HEK293 (cell line): ENCODE measurements around the gene TMED1.

Experiments used
- FEZF1 ChIP-seq: fragments of 450-650 bp; formaldehyde crosslinking; IDR thresholded peaks from 2 replicates; pipeline ENCODE4 v1.5.1; 2016; ENCODE audit warnings: missing biosample characterization, missing genetic modification characterization
- HOXD13 ChIP-seq: sonication (generic); formaldehyde crosslinking; IDR thresholded peaks from 2 replicates; pipeline ENCODE4 v1.8.0; 2022; ENCODE audit warnings: missing genetic modification reagents, borderline replicate concordance
- SALL2 ChIP-seq: fragments of 450-650 bp; formaldehyde crosslinking; IDR thresholded peaks from 2 replicates; pipeline ENCODE4 v1.5.0; 2017; ENCODE audit warnings: missing biosample characterization, mild to moderate bottlenecking, missing genetic modification characterization, borderline replicate concordance
- SCRT2 ChIP-seq: fragments of 450-650 bp; formaldehyde crosslinking; IDR thresholded peaks from 2 replicates; pipeline ENCODE4 v1.5.1; 2016; ENCODE audit warnings: missing biosample characterization, missing genetic modification characterization
- WT1 ChIP-seq: fragments of 450-650 bp; formaldehyde crosslinking; IDR thresholded peaks from 2 replicates; pipeline ENCODE4 v1.5.1; 2016; ENCODE audit warnings: missing biosample characterization, missing genetic modification characterization
- YY2 ChIP-seq: fragments of 450-650 bp; formaldehyde crosslinking; IDR thresholded peaks from 2 replicates; pipeline ENCODE4 v1.5.1; 2016; ENCODE audit warnings: missing biosample characterization, missing genetic modification characterization
- ZBTB6 ChIP-seq: fragments of 450-650 bp; formaldehyde crosslinking; IDR thresholded peaks from 2 replicates; pipeline ENCODE4 v1.5.1; 2017; ENCODE audit warnings: missing biosample characterization, missing genetic modification characterization
- ZEB2 ChIP-seq: fragments of 450-650 bp; formaldehyde crosslinking; IDR thresholded peaks from 2 replicates; pipeline ENCODE4 v1.5.1; 2016; ENCODE audit warnings: missing biosample characterization, missing genetic modification characterization
- ZFP37 ChIP-seq: fragments of 450-650 bp; formaldehyde crosslinking; IDR thresholded peaks from 2 replicates; pipeline ENCODE4 v1.5.1; 2016; ENCODE audit warnings: missing biosample characterization, missing genetic modification characterization
- ZNF140 ChIP-seq: fragments of 450-650 bp; formaldehyde crosslinking; IDR thresholded peaks from 2 replicates; pipeline ENCODE4 v1.5.1; 2016; ENCODE audit warnings: missing biosample characterization, missing genetic modification characterization
- ZNF274 ChIP-seq, 2 experiments: fragments of 200-500 bp in 1 of 2; fragments of 450-650 bp in 1 of 2; sonication (Bioruptor generic) in 1 of 2; formaldehyde crosslinking in 1 of 2; IDR thresholded peaks; 2 replicates each; pipeline versions ENCODE4 v1.5.1 to v1.6.1; 2014 to 2016; ENCODE audit warnings: borderline replicate concordance in 1 of 2, inconsistent platforms in 1 of 2, low read length in 1 of 2, missing biosample characterization in 1 of 2, missing genetic modification characterization in 1 of 2
- ZNF341 ChIP-seq: fragments of 450-650 bp; formaldehyde crosslinking; IDR thresholded peaks from 2 replicates; pipeline ENCODE4; 2016; ENCODE audit warnings: low read depth, missing biosample characterization, missing genetic modification characterization
- ZNF394 ChIP-seq: fragments of 450-650 bp; formaldehyde crosslinking; IDR thresholded peaks from 2 replicates; pipeline ENCODE4 v1.5.1; 2016; ENCODE audit warnings: missing biosample characterization, missing genetic modification characterization, mild to moderate bottlenecking, moderate library complexity, borderline replicate concordance
- ZNF426 ChIP-seq: fragments of 450-650 bp; formaldehyde crosslinking; IDR thresholded peaks from 2 replicates; pipeline ENCODE4 v1.5.1; 2017; ENCODE audit warnings: missing biosample characterization, missing genetic modification characterization, mild to moderate bottlenecking, inconsistent platforms, moderate library complexity
- ZNF558 ChIP-seq: fragments of 450-650 bp; formaldehyde crosslinking; IDR thresholded peaks from 2 replicates; pipeline ENCODE4 v1.5.1; 2016; ENCODE audit warnings: missing biosample characterization, missing genetic modification characterization
- ZNF629 ChIP-seq: fragments of 450-650 bp; formaldehyde crosslinking; IDR thresholded peaks from 2 replicates; pipeline ENCODE4 v1.5.1; 2017; ENCODE audit warnings: missing biosample characterization, missing genetic modification characterization
- ZNF654 ChIP-seq: fragments of 450-650 bp; formaldehyde crosslinking; IDR thresholded peaks from 2 replicates; pipeline ENCODE4 v1.5.1; 2016; ENCODE audit warnings: low read depth, missing biosample characterization, missing genetic modification characterization
- ZNF692 ChIP-seq: fragments of 450-650 bp; formaldehyde crosslinking; IDR thresholded peaks from 2 replicates; pipeline ENCODE4 v1.5.1; 2016; ENCODE audit warnings: missing biosample characterization, missing genetic modification characterization
- ZNF707 ChIP-seq: fragments of 450-650 bp; formaldehyde crosslinking; IDR thresholded peaks from 2 replicates; pipeline ENCODE4 v1.5.1; 2016; ENCODE audit warnings: missing biosample characterization, missing genetic modification characterization
- ZNF776 ChIP-seq: fragments of 450-650 bp; formaldehyde crosslinking; IDR thresholded peaks from 2 replicates; pipeline ENCODE4 v1.5.0; 2017; ENCODE audit warnings: missing biosample characterization, missing genetic modification characterization, borderline replicate concordance
- ZSCAN18 ChIP-seq: fragments of 450-650 bp; formaldehyde crosslinking; IDR thresholded peaks from 2 replicates; pipeline ENCODE4 v1.5.1; 2016; ENCODE audit warnings: missing biosample characterization, missing genetic modification characterization
- ZXDB ChIP-seq: fragments of 450-650 bp; formaldehyde crosslinking; IDR thresholded peaks from 2 replicates; pipeline ENCODE4 v1.5.1; 2016; ENCODE audit warnings: missing biosample characterization, missing genetic modification characterization
- TF ChIP-seq, protein P1 (sequence below): fragments of 450-650 bp; formaldehyde crosslinking; IDR thresholded peaks from 2 replicates; pipeline ENCODE4 v1.5.1; 2016; ENCODE audit warnings: missing biosample characterization, missing genetic modification characterization, borderline replicate concordance
- TF ChIP-seq, protein P2 (sequence below): fragments of 450-650 bp; formaldehyde crosslinking; conservative IDR thresholded peaks from 2 replicates; pipeline ENCODE4 v1.5.1; 2016; ENCODE audit warnings: low read depth, missing biosample characterization, missing genetic modification characterization
- TF ChIP-seq, protein P3 (sequence below): fragments of 450-650 bp; formaldehyde crosslinking; IDR thresholded peaks from 2 replicates; pipeline ENCODE4 v1.5.1; 2016; ENCODE audit warnings: missing biosample characterization, missing genetic modification characterization, low read depth

The TMED1 gene

DNA sequence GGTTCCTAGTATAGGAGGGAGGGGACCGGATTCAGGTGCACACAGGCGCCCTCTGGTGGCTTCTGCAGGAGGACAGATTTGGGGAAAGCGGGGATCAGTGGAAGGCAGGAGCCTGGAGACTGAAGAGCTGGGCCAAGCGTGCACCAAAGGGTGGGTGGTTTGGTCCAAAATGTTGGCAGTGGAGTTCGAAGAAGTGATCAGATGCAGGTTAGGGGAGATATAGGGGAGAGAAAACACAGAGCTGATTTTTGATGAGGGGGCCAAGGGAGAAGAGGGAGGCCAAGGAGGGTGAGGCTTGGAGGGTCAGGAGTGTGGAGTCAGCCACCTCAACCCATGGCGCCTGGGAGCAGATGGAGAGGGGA is 28.5 kb upstream of the TMED1 start (continued):
- TF ChIP-seq, protein P1, sequence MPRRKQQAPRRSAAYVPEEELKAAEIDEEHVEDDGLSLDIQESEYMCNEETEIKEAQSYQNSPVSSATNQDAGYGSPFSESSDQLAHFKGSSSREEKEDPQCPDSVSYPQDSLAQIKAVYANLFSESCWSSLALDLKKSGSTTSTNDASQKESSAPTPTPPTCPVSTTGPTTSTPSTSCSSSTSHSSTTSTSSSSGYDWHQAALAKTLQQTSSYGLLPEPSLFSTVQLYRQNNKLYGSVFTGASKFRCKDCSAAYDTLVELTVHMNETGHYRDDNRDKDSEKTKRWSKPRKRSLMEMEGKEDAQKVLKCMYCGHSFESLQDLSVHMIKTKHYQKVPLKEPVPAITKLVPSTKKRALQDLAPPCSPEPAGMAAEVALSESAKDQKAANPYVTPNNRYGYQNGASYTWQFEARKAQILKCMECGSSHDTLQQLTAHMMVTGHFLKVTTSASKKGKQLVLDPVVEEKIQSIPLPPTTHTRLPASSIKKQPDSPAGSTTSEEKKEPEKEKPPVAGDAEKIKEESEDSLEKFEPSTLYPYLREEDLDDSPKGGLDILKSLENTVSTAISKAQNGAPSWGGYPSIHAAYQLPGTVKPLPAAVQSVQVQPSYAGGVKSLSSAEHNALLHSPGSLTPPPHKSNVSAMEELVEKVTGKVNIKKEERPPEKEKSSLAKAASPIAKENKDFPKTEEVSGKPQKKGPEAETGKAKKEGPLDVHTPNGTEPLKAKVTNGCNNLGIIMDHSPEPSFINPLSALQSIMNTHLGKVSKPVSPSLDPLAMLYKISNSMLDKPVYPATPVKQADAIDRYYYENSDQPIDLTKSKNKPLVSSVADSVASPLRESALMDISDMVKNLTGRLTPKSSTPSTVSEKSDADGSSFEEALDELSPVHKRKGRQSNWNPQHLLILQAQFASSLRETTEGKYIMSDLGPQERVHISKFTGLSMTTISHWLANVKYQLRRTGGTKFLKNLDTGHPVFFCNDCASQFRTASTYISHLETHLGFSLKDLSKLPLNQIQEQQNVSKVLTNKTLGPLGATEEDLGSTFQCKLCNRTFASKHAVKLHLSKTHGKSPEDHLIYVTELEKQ = no peak
- TF ChIP-seq ZNF707 (tag by site-specific recombination) (no peak), ZNF341 (tag by site-specific recombination) (no peak), ZNF274 (IDR thresholded peaks at IDR 0.05; ENCODE audit: low read length) (no peak), ZNF274 (tag by site-specific recombination; IDR thresholded peaks at IDR 0.05; ENCODE audit: borderline replicate concordance) (no peak), SCRT2 (tag by site-specific recombination) (no peak), FEZF1 (tag by site-specific recombination) (no peak), ZSCAN18 (tag by site-specific recombination) (no peak), ZNF629 (0 out of 2 replicates have a peak, but pooled peaks have one; percentile 24), ZBTB6 (tag by site-specific recombination) (no peak), HOXD13 (CRISPR knock-in tag) (no peak), ZNF776 (tag by site-specific recombination) (no peak), ZEB2 (0 out of 2 replicates have a peak, but pooled peaks have one; percentile 36), SALL2 (tag by site-specific recombination) (no peak), YY2 (no peak), ZNF140 (tag by site-specific recombination) (no peak), ZNF394 (tag by site-specific recombination) (no peak), ZNF654 (tag by site-specific recombination) (peak; percentile 58), ZNF426 (tag by site-specific recombination) (no peak), ZNF558 (tag by site-specific recombination) (no peak), ZFP37 (tag by site-specific recombination) (no peak), ZXDB (tag by site-specific recombination) (no peak), WT1 (no peak), ZNF692 (tag by site-specific recombination) (no peak)
- TF ChIP-seq, protein P2, sequence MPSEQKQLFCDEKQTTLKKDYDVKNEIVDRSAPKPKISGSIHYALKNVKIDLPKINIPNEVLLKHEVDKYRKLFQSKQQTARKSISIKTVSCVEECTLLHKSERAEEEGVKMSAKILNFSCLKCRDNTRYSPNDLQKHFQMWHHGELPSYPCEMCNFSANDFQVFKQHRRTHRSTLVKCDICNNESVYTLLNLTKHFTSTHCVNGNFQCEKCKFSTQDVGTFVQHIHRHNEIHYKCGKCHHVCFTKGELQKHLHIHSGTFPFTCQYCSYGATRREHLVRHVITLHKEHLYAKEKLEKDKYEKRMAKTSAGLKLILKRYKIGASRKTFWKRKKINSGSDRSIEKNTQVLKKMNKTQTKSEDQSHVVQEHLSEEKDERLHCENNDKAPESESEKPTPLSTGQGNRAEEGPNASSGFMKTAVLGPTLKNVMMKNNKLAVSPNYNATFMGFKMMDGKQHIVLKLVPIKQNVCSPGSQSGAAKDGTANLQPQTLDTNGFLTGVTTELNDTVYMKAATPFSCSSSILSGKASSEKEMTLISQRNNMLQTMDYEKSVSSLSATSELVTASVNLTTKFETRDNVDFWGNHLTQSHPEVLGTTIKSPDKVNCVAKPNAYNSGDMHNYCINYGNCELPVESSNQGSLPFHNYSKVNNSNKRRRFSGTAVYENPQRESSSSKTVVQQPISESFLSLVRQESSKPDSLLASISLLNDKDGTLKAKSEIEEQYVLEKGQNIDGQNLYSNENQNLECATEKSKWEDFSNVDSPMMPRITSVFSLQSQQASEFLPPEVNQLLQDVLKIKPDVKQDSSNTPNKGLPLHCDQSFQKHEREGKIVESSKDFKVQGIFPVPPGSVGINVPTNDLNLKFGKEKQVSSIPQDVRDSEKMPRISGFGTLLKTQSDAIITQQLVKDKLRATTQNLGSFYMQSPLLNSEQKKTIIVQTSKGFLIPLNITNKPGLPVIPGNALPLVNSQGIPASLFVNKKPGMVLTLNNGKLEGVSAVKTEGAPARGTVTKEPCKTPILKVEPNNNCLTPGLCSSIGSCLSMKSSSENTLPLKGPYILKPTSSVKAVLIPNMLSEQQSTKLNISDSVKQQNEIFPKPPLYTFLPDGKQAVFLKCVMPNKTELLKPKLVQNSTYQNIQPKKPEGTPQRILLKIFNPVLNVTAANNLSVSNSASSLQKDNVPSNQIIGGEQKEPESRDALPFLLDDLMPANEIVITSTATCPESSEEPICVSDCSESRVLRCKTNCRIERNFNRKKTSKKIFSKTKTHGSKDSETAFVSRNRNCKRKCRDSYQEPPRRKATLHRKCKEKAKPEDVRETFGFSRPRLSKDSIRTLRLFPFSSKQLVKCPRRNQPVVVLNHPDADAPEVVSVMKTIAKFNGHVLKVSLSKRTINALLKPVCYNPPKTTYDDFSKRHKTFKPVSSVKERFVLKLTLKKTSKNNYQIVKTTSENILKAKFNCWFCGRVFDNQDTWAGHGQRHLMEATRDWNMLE (tag by site-specific recombination) = no peak
- TF ChIP-seq, protein P3, sequence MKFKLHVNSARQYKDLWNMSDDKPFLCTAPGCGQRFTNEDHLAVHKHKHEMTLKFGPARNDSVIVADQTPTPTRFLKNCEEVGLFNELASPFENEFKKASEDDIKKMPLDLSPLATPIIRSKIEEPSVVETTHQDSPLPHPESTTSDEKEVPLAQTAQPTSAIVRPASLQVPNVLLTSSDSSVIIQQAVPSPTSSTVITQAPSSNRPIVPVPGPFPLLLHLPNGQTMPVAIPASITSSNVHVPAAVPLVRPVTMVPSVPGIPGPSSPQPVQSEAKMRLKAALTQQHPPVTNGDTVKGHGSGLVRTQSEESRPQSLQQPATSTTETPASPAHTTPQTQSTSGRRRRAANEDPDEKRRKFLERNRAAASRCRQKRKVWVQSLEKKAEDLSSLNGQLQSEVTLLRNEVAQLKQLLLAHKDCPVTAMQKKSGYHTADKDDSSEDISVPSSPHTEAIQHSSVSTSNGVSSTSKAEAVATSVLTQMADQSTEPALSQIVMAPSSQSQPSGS (tag by site-specific recombination) = no peak
